ENCODE results near the gene SLC1A2. TPM values are rescaled to one million over a fixed set of nuclear protein-coding genes. Genes with fewer than 3 reads are reported as not detected.

SLC1A2 gene
- total RNA-seq, 1 experiment from 2014 or later, result not detected

- in situ Hi-C loops (cut with HindIII; ENCODE audit: low pct_unique_long_range_greater_than_20kb, low sequenced_read_pairs), result no loop called here
- no peak for DNase-seq (ENCODE audit: low read depth)
Observed at GRCh38 chr11:35246745-35247144, 172.6 kb downstream of the SLC1A2 start.

- no peak for DNase-seq (ENCODE audit: low read depth)
- in situ Hi-C loops (cut with HindIII; ENCODE audit: low pct_unique_long_range_greater_than_20kb, low sequenced_read_pairs), result no loop called here
Observed at GRCh38 chr11:35245786-35246185, 173.6 kb downstream of the SLC1A2 start.

GRCh38 chr11:35245056-35245455, 174.3 kb downstream of the SLC1A2 start:
- DNase-seq (ENCODE audit: low read depth), result no peak
- in situ Hi-C loops (cut with HindIII; ENCODE audit: low pct_unique_long_range_greater_than_20kb, low sequenced_read_pairs), result no loop called here

- in situ Hi-C loops (cut with HindIII; ENCODE audit: low pct_unique_long_range_greater_than_20kb, low sequenced_read_pairs), result no loop called here
- no peak for DNase-seq (ENCODE audit: low read depth)
Observed at GRCh38 chr11:35243774-35244173, 175.6 kb downstream of the SLC1A2 start.

- DNase-seq (ENCODE audit: low read depth), result no peak
- in situ Hi-C loops (cut with HindIII; ENCODE audit: low pct_unique_long_range_greater_than_20kb, low sequenced_read_pairs), result no loop called here
Observed at GRCh38 chr11:35242412-35243242, 176.7 kb downstream of the SLC1A2 start.

GRCh38 chr11:35241531-35241930, 177.8 kb downstream of the SLC1A2 start:
- DNase-seq (ENCODE audit: low read depth), result no peak
- in situ Hi-C loops (cut with HindIII; ENCODE audit: low pct_unique_long_range_greater_than_20kb, low sequenced_read_pairs), result no loop called here

GRCh38 chr11:35241083-35241482, 178.3 kb downstream of the SLC1A2 start:
- in situ Hi-C loops (cut with HindIII; ENCODE audit: low pct_unique_long_range_greater_than_20kb, low sequenced_read_pairs), result no loop called here

GRCh38 chr11:35239471-35240075, 179.8 kb downstream of the SLC1A2 start:
- in situ Hi-C loops (cut with HindIII; ENCODE audit: low pct_unique_long_range_greater_than_20kb, low sequenced_read_pairs), result no loop called here
- DNase-seq (ENCODE audit: low read depth), result no peak

More at GRCh38 chr11:35241083-35241482, 178.3 kb downstream of the SLC1A2 start:
- no peak for DNase-seq (ENCODE audit: low read depth)

GRCh38 chr11:35238882-35239281, 180.5 kb downstream of the SLC1A2 start:
- DNase-seq (ENCODE audit: low read depth), result no peak
- in situ Hi-C loops (cut with HindIII; ENCODE audit: low pct_unique_long_range_greater_than_20kb, low sequenced_read_pairs), result no loop called here

GRCh38 chr11:35237860-35238715, 181.3 kb downstream of the SLC1A2 start:
- in situ Hi-C loops (cut with HindIII; ENCODE audit: low pct_unique_long_range_greater_than_20kb, low sequenced_read_pairs), result no loop called here
- DNase-seq (ENCODE audit: low read depth), result no peak

GRCh38 chr11:35237351-35237750, 182.0 kb downstream of the SLC1A2 start:
- no peak for DNase-seq (ENCODE audit: low read depth)
- in situ Hi-C loops (cut with HindIII; ENCODE audit: low pct_unique_long_range_greater_than_20kb, low sequenced_read_pairs), result no loop called here

GRCh38 chr11:35236667-35237003, 182.7 kb downstream of the SLC1A2 start:
- in situ Hi-C loops (cut with HindIII; ENCODE audit: low pct_unique_long_range_greater_than_20kb, low sequenced_read_pairs), result no loop called here
- DNase-seq (ENCODE audit: low read depth), result no peak

GRCh38 chr11:35235936-35236666, 183.3 kb downstream of the SLC1A2 start:
- in situ Hi-C loops (cut with HindIII; ENCODE audit: low pct_unique_long_range_greater_than_20kb, low sequenced_read_pairs), result no loop called here
- no peak for DNase-seq (ENCODE audit: low read depth)

- in situ Hi-C loops (cut with HindIII; ENCODE audit: low pct_unique_long_range_greater_than_20kb, low sequenced_read_pairs), result no loop called here
- no peak for DNase-seq (ENCODE audit: low read depth)
Observed at GRCh38 chr11:35235498-35235897, 183.9 kb downstream of the SLC1A2 start.

GRCh38 chr11:35235157-35235468, 184.2 kb downstream of the SLC1A2 start:
- DNase-seq (ENCODE audit: low read depth), result no peak
- in situ Hi-C loops (cut with HindIII; ENCODE audit: low pct_unique_long_range_greater_than_20kb, low sequenced_read_pairs), result no loop called here

GRCh38 chr11:35234460-35235156, 184.8 kb downstream of the SLC1A2 start:
- no peak for DNase-seq (ENCODE audit: low read depth)
- in situ Hi-C loops (cut with HindIII; ENCODE audit: low pct_unique_long_range_greater_than_20kb, low sequenced_read_pairs), result no loop called here

- in situ Hi-C loops (cut with HindIII; ENCODE audit: low pct_unique_long_range_greater_than_20kb, low sequenced_read_pairs), result no loop called here
Observed at GRCh38 chr11:35233518-35233917, 185.8 kb downstream of the SLC1A2 start.

GRCh38 chr11:35232891-35233330, 186.4 kb downstream of the SLC1A2 start:
- no peak for DNase-seq (ENCODE audit: low read depth)
- in situ Hi-C loops (cut with HindIII; ENCODE audit: low pct_unique_long_range_greater_than_20kb, low sequenced_read_pairs), result no loop called here

More at GRCh38 chr11:35233518-35233917, 185.8 kb downstream of the SLC1A2 start:
- no peak for DNase-seq (ENCODE audit: low read depth)

Data from Caki2 (cell line).